Trophoblast cell (in vitro differentiated cells and primary cell): ENCODE results near the gene LRRC57.

Source experiments
- DNase-seq, 2 donors: peaks; one replicate each; pipeline ENCODE4 v3.0.0-alpha.2; 2016
- H2AFZ ChIP-seq: 2 replicates; pipeline ENCODE4 v1.6.1; 2013; ENCODE audit warnings: low read length, moderate library complexity, mild to moderate bottlenecking; ENCODE audit not compliant: insufficient read depth, poor library complexity
- H2AK5ac ChIP-seq: 2 replicates; pipeline ENCODE4 v1.6.1; 2013; ENCODE audit warnings: mild to moderate bottlenecking, low read length
- H2BK120ac ChIP-seq: 2 replicates; pipeline ENCODE4 v1.6.1; 2013; ENCODE audit warnings: low read length, mild to moderate bottlenecking, moderate library complexity; ENCODE audit not compliant: insufficient read depth, poor library complexity
- H2BK12ac ChIP-seq: 2 replicates; pipeline ENCODE4 v1.6.1; 2013; ENCODE audit warnings: mild to moderate bottlenecking, low read length, moderate library complexity
- H2BK5ac ChIP-seq: 2 replicates; pipeline ENCODE4 v1.6.1; 2013; ENCODE audit warnings: low read length, low read depth, moderate library complexity, mild to moderate bottlenecking; ENCODE audit not compliant: poor library complexity
- H3K14ac ChIP-seq: 2 replicates; pipeline ENCODE4 v1.6.1; 2013; ENCODE audit warnings: mild to moderate bottlenecking, low read length
- H3K18ac ChIP-seq: 2 replicates; pipeline ENCODE4 v1.6.1; 2013; ENCODE audit warnings: mild to moderate bottlenecking, low read length
- H3K23ac ChIP-seq: 2 replicates; pipeline ENCODE4 v1.6.1; 2013; ENCODE audit warnings: low read length
- H3K27ac ChIP-seq: 2 replicates; pipeline ENCODE4 v1.5.1; 2013; ENCODE audit warnings: low read depth, mild to moderate bottlenecking, inconsistent platforms, low read length, moderate library complexity
- H3K27me3 ChIP-seq: 2 replicates; pipeline ENCODE4 v1.6.1; 2013; ENCODE audit warnings: inconsistent platforms, mild to moderate bottlenecking, low read length, moderate library complexity; ENCODE audit not compliant: insufficient read depth
- H3K36me3 ChIP-seq, 2 experiments: 1 replicate in 1 of 2; 2 replicates in 1 of 2; pipeline ENCODE4 v1.6.1; 2013; ENCODE audit warnings: low read length in 2 of 2, mild to moderate bottlenecking in 2 of 2, moderate library complexity in 1 of 2; ENCODE audit not compliant: insufficient read depth in 2 of 2, control insufficient read depth in 1 of 2
- H3K4ac ChIP-seq: 2 replicates; pipeline ENCODE4 v1.6.1; 2013; ENCODE audit warnings: low read depth, mild to moderate bottlenecking, low read length, moderate library complexity
- H3K4me1 ChIP-seq, 2 experiments: 1 replicate in 1 of 2; 2 replicates in 1 of 2; pipeline ENCODE4 v1.6.1; 2013; ENCODE audit warnings: low read length in 2 of 2, mild to moderate bottlenecking in 2 of 2, moderate library complexity in 1 of 2; ENCODE audit not compliant: insufficient read depth in 2 of 2, control insufficient read depth in 1 of 2
- H3K4me2 ChIP-seq: 2 replicates; pipeline ENCODE4 v1.6.1; 2013; ENCODE audit warnings: inconsistent platforms, mild to moderate bottlenecking, low read length, moderate library complexity
- H3K4me3 ChIP-seq: 2 replicates; pipeline ENCODE4 v1.5.1; 2013; ENCODE audit warnings: mild to moderate bottlenecking, low read depth, low read length, inconsistent platforms
- H3K79me1 ChIP-seq: one replicate; pipeline ENCODE4 v1.6.1; 2013; ENCODE audit warnings: low read length
- H3K79me2 ChIP-seq: 2 replicates; pipeline ENCODE4 v1.6.1; 2013; ENCODE audit warnings: low read length, mild to moderate bottlenecking; ENCODE audit not compliant: control insufficient read depth, insufficient read depth, poor library complexity
- H3K9ac ChIP-seq: 2 replicates; pipeline ENCODE4 v1.6.1; 2013; ENCODE audit warnings: mild to moderate bottlenecking, low read length
- H3K9me3 ChIP-seq: 2 replicates; pipeline ENCODE4 v1.6.1; 2013; ENCODE audit warnings: low read depth, mild to moderate bottlenecking, control low read depth, inconsistent platforms, low read length; ENCODE audit not compliant: insufficient read depth
- H4K12ac ChIP-seq: 2 replicates; pipeline ENCODE4 v1.6.1; 2013; ENCODE audit warnings: low read depth, mild to moderate bottlenecking, low read length, moderate library complexity
- H4K8ac ChIP-seq: 2 replicates; pipeline ENCODE4 v1.6.1; 2013; ENCODE audit warnings: low read depth, mild to moderate bottlenecking, low read length, moderate library complexity
- H4K91ac ChIP-seq: one replicate; pipeline ENCODE4 v1.6.1; 2013; ENCODE audit warnings: low read depth, mild to moderate bottlenecking, low read length, moderate library complexity
- WGBS: extraction: QIAGEN DNeasy Blood & Tissue Kit; methylation state at CpG from one replicate; pipeline ENCODE4 v1.1.7; 2013; ENCODE audit warnings: missing lambda C conversion rate; ENCODE audit not compliant: insufficient read length, insufficient coverage; ENCODE audit errors: extremely low coverage; 5-methylcytosine and 5-hydroxymethylcytosine counted together

Gene LRRC57

GRCh38 chr15:42523331-42523730 is 25.3 kb downstream of the LRRC57 start:
- H2AFZ ChIP-seq = no peak overlapping the region
- H2AK5ac ChIP-seq = no peak overlapping the region
- H3K79me2 ChIP-seq = no peaks in the 10 kb centered on the region
- H3K4me2 ChIP-seq = no peak overlapping the region
- H3K18ac ChIP-seq = no peak overlapping the region
- H4K12ac ChIP-seq = no peak overlapping the region
- no peak overlapping the region for H4K8ac ChIP-seq
- H3K14ac ChIP-seq = no peak overlapping the region
- no CpG with 5 or more reads among the region's 2 CpGs for WGBS
- no peaks in the 10 kb centered on the region for H3K9me3 ChIP-seq
- no peak overlapping the region for H2BK5ac ChIP-seq
- no peak overlapping the region for H3K4ac ChIP-seq
- no peak overlapping the region for H2BK12ac ChIP-seq
- H3K4me1 ChIP-seq = no peaks in the 10 kb centered on the region
- no peak overlapping the region for H3K9ac ChIP-seq
- no peaks in the 10 kb centered on the region for H3K79me1 ChIP-seq
- H3K4me3 ChIP-seq = no peak overlapping the region
- no peak overlapping the region for H3K23ac ChIP-seq
- H2BK120ac ChIP-seq = no peak overlapping the region
- H4K91ac ChIP-seq = no peak overlapping the region
- H3K27me3 ChIP-seq = no peaks in the 10 kb centered on the region
- H3K27ac ChIP-seq = no peak overlapping the region
- peaks cover 13 to 20% of the 10 kb centered on the region in 2 experiments for H3K36me3 ChIP-seq
- no peak for DNase-seq

GRCh38 chr15:42511007-42511391 is 37.6 kb downstream of the LRRC57 start:
- H3K27me3 ChIP-seq = no peaks in the 10 kb centered on the region
- H2BK120ac ChIP-seq = no peak overlapping the region
- H3K4me2 ChIP-seq = no peak overlapping the region
- no peak overlapping the region for H4K12ac ChIP-seq
- no peaks in the 10 kb centered on the region for H3K79me2 ChIP-seq
- no peak overlapping the region for H2AK5ac ChIP-seq
- no peak overlapping the region for H4K91ac ChIP-seq
- H3K4me3 ChIP-seq = no peak overlapping the region
- H3K23ac ChIP-seq = no peak overlapping the region
- H3K9ac ChIP-seq = no peak overlapping the region
- H3K18ac ChIP-seq = no peak overlapping the region
- no CpG with 5 or more reads among the region's 4 CpGs for WGBS
- H2AFZ ChIP-seq = no peak overlapping the region
- peak; percentile 69 to 95 for DNase-seq
- H3K79me1 ChIP-seq = no peaks in the 10 kb centered on the region
- no peak overlapping the region for H3K14ac ChIP-seq
- H3K4ac ChIP-seq = no peak overlapping the region
- peaks cover 7 to 8% of the 10 kb centered on the region in 2 experiments for H3K36me3 ChIP-seq
- no peaks in the 10 kb centered on the region for H3K4me1 ChIP-seq
- H3K9me3 ChIP-seq = no peaks in the 10 kb centered on the region
- H4K8ac ChIP-seq = no peak overlapping the region
- no peak overlapping the region for H2BK5ac ChIP-seq
- H2BK12ac ChIP-seq = no peak overlapping the region
- H3K27ac ChIP-seq = no peak overlapping the region

DNA sequence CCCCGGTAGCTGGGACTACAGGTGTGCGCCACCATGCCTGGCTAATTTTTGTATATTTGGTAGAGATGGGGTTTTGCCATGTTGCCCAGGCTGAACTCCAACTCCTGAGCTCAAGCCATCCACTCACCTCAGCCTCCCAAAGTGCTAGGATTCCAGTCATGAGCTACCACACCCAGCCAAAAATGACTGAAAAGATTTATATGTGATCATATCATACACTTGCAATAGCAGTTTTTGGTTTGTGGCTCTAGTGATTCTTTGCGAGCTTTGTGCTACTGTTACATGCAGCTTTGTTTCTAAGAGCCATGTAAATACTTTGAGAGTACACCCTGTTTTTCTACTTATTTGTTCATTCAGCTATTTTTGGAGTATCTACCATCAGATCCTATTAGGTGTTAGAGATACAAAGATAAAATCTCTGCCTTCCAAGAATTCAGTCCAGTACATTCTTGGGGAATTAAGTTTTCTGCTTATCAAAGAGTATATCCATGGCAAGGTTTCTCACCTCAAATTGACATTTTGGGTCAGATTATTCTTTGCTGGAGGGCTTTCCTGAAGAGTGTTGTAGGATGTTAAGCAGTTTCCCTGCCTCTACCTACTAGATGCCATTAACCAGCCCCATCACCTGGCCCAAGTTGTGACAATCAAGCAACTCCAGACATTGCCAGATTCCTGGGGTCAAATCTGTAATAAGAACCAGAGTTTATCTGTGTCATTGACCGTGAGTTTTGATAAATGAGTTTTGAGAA is 38.2 kb downstream of the LRRC57 start:
- Histone ChIP-seq H3K79me2 (no peaks in the 10 kb centered on the region), H3K27ac (no peak overlapping the region), H3K4ac (no peak overlapping the region), H2BK5ac (no peak overlapping the region), H3K4me3 (no peak overlapping the region), H3K36me3 (peaks cover 8 to 9% of the 10 kb centered on the region in 2 experiments), H3K4me1 (no peaks in the 10 kb centered on the region), H3K9ac (no peak overlapping the region), H4K8ac (no peak overlapping the region), H2AFZ (no peak overlapping the region), H3K18ac (no peak overlapping the region), H2BK120ac (no peak overlapping the region), H2BK12ac (no peak overlapping the region), H3K27me3 (no peaks in the 10 kb centered on the region), H3K9me3 (no peaks in the 10 kb centered on the region), H3K4me2 (no peak overlapping the region), H2AK5ac (no peak overlapping the region), H4K91ac (no peak overlapping the region), H3K79me1 (no peaks in the 10 kb centered on the region), H4K12ac (no peak overlapping the region), H3K23ac (no peak overlapping the region), H3K14ac (no peak overlapping the region)
- no CpG with 5 or more reads among the region's 4 CpGs for WGBS
- peak; percentile 69 to 87 for DNase-seq

DNA sequence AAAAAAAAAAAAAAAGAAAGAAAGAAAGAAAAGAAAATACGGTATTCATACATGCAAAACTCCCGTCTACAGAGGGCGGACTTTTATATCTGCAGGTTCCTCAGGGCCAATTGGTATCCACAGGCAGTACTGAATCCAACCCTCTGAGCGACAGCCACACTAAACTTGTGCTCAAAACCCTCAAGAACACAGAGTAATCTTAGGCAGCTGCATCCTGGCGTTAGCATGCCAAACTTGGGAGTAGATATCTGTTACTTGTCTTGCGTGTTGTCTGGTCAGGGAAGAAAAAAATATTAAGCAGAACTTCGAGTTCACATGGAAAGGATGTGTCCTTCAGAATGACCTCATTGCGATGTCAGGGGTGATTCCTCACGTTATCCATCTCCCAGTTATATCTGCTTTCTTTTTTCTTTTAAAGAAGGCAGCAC is 40.3 kb downstream of the LRRC57 start:
- no peak overlapping the region for H4K12ac ChIP-seq
- H3K18ac ChIP-seq = no peak overlapping the region
- H3K14ac ChIP-seq = no peak overlapping the region
- no peaks in the 10 kb centered on the region for H3K27me3 ChIP-seq
- no peak overlapping the region for H3K4me3 ChIP-seq
- peak; percentile 16 to 47 for DNase-seq
- H3K36me3 ChIP-seq = peaks cover 0 to 3% of the 10 kb centered on the region in 2 experiments
- H3K9ac ChIP-seq = no peak overlapping the region
- no peak overlapping the region for H2BK120ac ChIP-seq
- no peaks in the 10 kb centered on the region for H3K4me1 ChIP-seq
- no peak overlapping the region for H2BK5ac ChIP-seq
- no peak overlapping the region for H3K4me2 ChIP-seq
- H2AFZ ChIP-seq = no peak overlapping the region
- no peak overlapping the region for H2AK5ac ChIP-seq
- H4K91ac ChIP-seq = no peak overlapping the region
- no peak overlapping the region for H3K27ac ChIP-seq
- no peak overlapping the region for H2BK12ac ChIP-seq
- H3K79me1 ChIP-seq = no peaks in the 10 kb centered on the region
- H3K23ac ChIP-seq = no peak overlapping the region
- H3K4ac ChIP-seq = no peak overlapping the region
- no CpG with 5 or more reads among the region's 9 CpGs for WGBS
- no peak overlapping the region for H4K8ac ChIP-seq
- no peaks in the 10 kb centered on the region for H3K9me3 ChIP-seq
- no peaks in the 10 kb centered on the region for H3K79me2 ChIP-seq
